Astrocyte of the cerebellum (primary cell): ENCODE measurements around the gene NT5DC2.

Experiments used
- DNase-seq: peaks from one replicate; pipeline ENCODE4 v3.0.0-alpha.2; 2011; ENCODE audit warnings: low read depth
- H3K4me3 ChIP-seq: 2 replicates; pipeline ENCODE4 v1.5.1; 2011; ENCODE audit warnings: mild to moderate bottlenecking, low read depth, low read length, moderate library complexity
- CTCF ChIP-seq: IDR thresholded peaks from 2 replicates; pipeline ENCODE4 v1.5.1; 2012; ENCODE audit warnings: low read length, low read depth, moderate library complexity, mild to moderate bottlenecking; ENCODE audit errors: missing control alignments
- in situ Hi-C: cut with HindIII; loops from 2 replicates; pipeline ENCODE4 v1.10.0; 2017; ENCODE audit warnings: low sequenced_read_pairs

Gene NT5DC2

GRCh38 chr3:52533623-52534280 lies at the start of gene NT5DC2:
TSS of gene NT5DC2 (minus strand) at chr3:52533857. CDS start at chr3:52533737, 120 bp downstream.
- TF ChIP-seq CTCF = no peak
- in situ Hi-C loops = no loop called here
- H3K4me3 ChIP-seq = peak within 1 kb of the TSS; percentile 80
- DNase-seq = no peak

GRCh38 chr3:52574056-52574965 lies 40.7 kb upstream of the NT5DC2 start:
- TF ChIP-seq CTCF = no peak

GRCh38 chr3:52572221-52572620 lies 38.6 kb upstream of the NT5DC2 start:
- no peak for DNase-seq
- in situ Hi-C loops = loop anchor here (5.0 kb wide), 2 partner anchors 35 to 100 kb away; partner anchors contain the start of gene UQCC5
- no peak overlapping the region for H3K4me3 ChIP-seq
- no peak for TF ChIP-seq CTCF

More at GRCh38 chr3:52574056-52574965, 40.7 kb upstream of the NT5DC2 start:
- in situ Hi-C loops = loop anchor here (5.0 kb wide), 2 partner anchors 37 to 102 kb away; partner anchors contain the start of gene UQCC5
- no peak overlapping the region for H3K4me3 ChIP-seq
- DNase-seq = no peak

- in situ Hi-C loops = loop anchor here (5.0 kb wide), 2 partner anchors 33 to 98 kb away; partner anchors contain the start of gene UQCC5
Observed at GRCh38 chr3:52570076-52570475, 36.4 kb upstream of the NT5DC2 start.

GRCh38 chr3:52568069-52568468 lies 34.4 kb upstream of the NT5DC2 start:
- no peak for TF ChIP-seq CTCF
- in situ Hi-C loops = no loop called here
- no peak for DNase-seq
- no peak overlapping the region for H3K4me3 ChIP-seq

More at GRCh38 chr3:52570076-52570475, 36.4 kb upstream of the NT5DC2 start:
- TF ChIP-seq CTCF = no peak
- DNase-seq = no peak
- H3K4me3 ChIP-seq = no peak overlapping the region

GRCh38 chr3:52563984-52564383 lies 30.3 kb upstream of the NT5DC2 start:
- DNase-seq = no peak
- TF ChIP-seq CTCF = no peak
- H3K4me3 ChIP-seq = no peak overlapping the region
- in situ Hi-C loops = no loop called here
